ENCODE data around the gene LRRC17.

The LRRC17 gene

GRCh38 chr7:102890292-102890970 is 22.4 kb upstream of the LRRC17 start:
- no peak overlapping the region for H3K4me3 ChIP-seq (ENCODE audit: low read depth, low read length)
- TF ChIP-seq CTCF (IDR thresholded peaks at IDR 0.05; ENCODE audit: low read depth, low read length): no peak

- no peak overlapping the region for H3K4me3 ChIP-seq (ENCODE audit: low read depth, low read length)
- TF ChIP-seq CTCF (IDR thresholded peaks at IDR 0.05; ENCODE audit: low read depth, low read length): no peak
These were observed 21.7 kb upstream of the LRRC17 start for GRCh38 chr7:102890971-102891692.

GRCh38 chr7:102891693-102892261 is 21.0 kb upstream of the LRRC17 start:
- TF ChIP-seq CTCF (IDR thresholded peaks at IDR 0.05; ENCODE audit: low read depth, low read length): no peak
- no peak overlapping the region for H3K4me3 ChIP-seq (ENCODE audit: low read depth, low read length)

GRCh38 chr7:102892631-102893278 is 20.0 kb upstream of the LRRC17 start:
- no peak for TF ChIP-seq CTCF (IDR thresholded peaks at IDR 0.05; ENCODE audit: low read depth, low read length)
- H3K4me3 ChIP-seq (ENCODE audit: low read depth, low read length): no peak overlapping the region

GRCh38 chr7:102895602-102896001 is 17.2 kb upstream of the LRRC17 start:
- no peak overlapping the region for H3K4me3 ChIP-seq (ENCODE audit: low read depth, low read length)
- no peak for TF ChIP-seq CTCF (IDR thresholded peaks at IDR 0.05; ENCODE audit: low read depth, low read length)

- no peak for TF ChIP-seq CTCF (IDR thresholded peaks at IDR 0.05; ENCODE audit: low read depth, low read length)
- no peak overlapping the region for H3K4me3 ChIP-seq (ENCODE audit: low read depth, low read length)
These were observed 16.2 kb upstream of the LRRC17 start for GRCh38 chr7:102896585-102896984.
